H9 (cell line): ENCODE data around the gene FGF16. TPM values are rescaled to one million over a fixed set of nuclear protein-coding genes. Genes with fewer than 3 reads are reported as not detected.

Source experiments
- DNase-seq: peaks from one replicate; pipeline ENCODE4 v3.0.0-alpha.2; 2017
- H2AFZ ChIP-seq: one replicate; pipeline ENCODE4 v1.6.1; 2013; ENCODE audit warnings: mild to moderate bottlenecking, low read length, control low read depth, moderate library complexity
- H2AK5ac ChIP-seq: 2 replicates; pipeline ENCODE4 v1.6.1; 2013; ENCODE audit warnings: low read length, control low read depth, mixed read lengths; ENCODE audit not compliant: insufficient read length
- H2BK120ac ChIP-seq: one replicate; pipeline ENCODE4 v1.6.1; 2013; ENCODE audit warnings: low read depth, mild to moderate bottlenecking, low read length, control low read depth, inconsistent platforms; ENCODE audit not compliant: poor library complexity, severe bottlenecking
- H2BK12ac ChIP-seq: 2 replicates; pipeline ENCODE4 v1.6.1; 2013; ENCODE audit warnings: low read length, control low read depth, mixed read lengths, low read depth; ENCODE audit not compliant: insufficient read length
- H2BK15ac ChIP-seq: 2 replicates; pipeline ENCODE4 v1.6.1; 2013; ENCODE audit warnings: low read depth, low read length, control low read depth
- H2BK20ac ChIP-seq: one replicate; pipeline ENCODE4 v1.6.1; 2013; ENCODE audit warnings: low read depth, mild to moderate bottlenecking, low read length, control low read depth, inconsistent platforms; ENCODE audit not compliant: poor library complexity, severe bottlenecking
- H2BK5ac ChIP-seq: 2 replicates; pipeline ENCODE4 v1.6.1; 2013; ENCODE audit warnings: low read length, control low read depth, mixed read lengths; ENCODE audit not compliant: insufficient read length
- H3K14ac ChIP-seq: 2 replicates; pipeline ENCODE4 v1.6.1; 2013; ENCODE audit warnings: low read length, control low read depth; ENCODE audit not compliant: insufficient read depth
- H3K18ac ChIP-seq: 2 replicates; pipeline ENCODE4 v1.6.1; 2013; ENCODE audit warnings: low read depth, mild to moderate bottlenecking, mixed read lengths, low read length, control low read depth; ENCODE audit not compliant: insufficient read length
- H3K23ac ChIP-seq: 2 replicates; pipeline ENCODE4 v1.6.1; 2013; ENCODE audit warnings: low read length, control low read depth, mixed read lengths, low read depth; ENCODE audit not compliant: insufficient read length
- H3K23me2 ChIP-seq: 2 replicates; pipeline ENCODE4 v1.6.1; 2013; ENCODE audit warnings: low read depth, mild to moderate bottlenecking, mixed read lengths, low read length, control low read depth; ENCODE audit not compliant: insufficient read length, poor library complexity, severe bottlenecking
- H3K27ac ChIP-seq: 2 replicates; pipeline ENCODE4 v1.5.1; 2013; ENCODE audit warnings: low read length, control low read depth, mixed read lengths, low read depth; ENCODE audit not compliant: insufficient read length
- H3K27me3 ChIP-seq: 2 replicates; pipeline ENCODE4 v1.6.1; 2013; ENCODE audit warnings: low read length, control low read depth, inconsistent platforms; ENCODE audit not compliant: insufficient read depth
- H3K4ac ChIP-seq: 2 replicates; pipeline ENCODE4 v1.6.1; 2013; ENCODE audit warnings: low read depth, mild to moderate bottlenecking, control low read depth, inconsistent platforms, low read length, moderate library complexity
- H3K4me1 ChIP-seq: 2 replicates; pipeline ENCODE4 v1.6.1; 2013; ENCODE audit warnings: low read length, control low read depth, inconsistent platforms; ENCODE audit not compliant: insufficient read depth
- H3K4me2 ChIP-seq: 2 replicates; pipeline ENCODE4 v1.6.1; 2013; ENCODE audit warnings: low read length, control low read depth, mixed read lengths; ENCODE audit not compliant: insufficient read length, insufficient read depth
- H3K56ac ChIP-seq: 2 replicates; pipeline ENCODE4 v1.6.1; 2013; ENCODE audit warnings: low read depth, mild to moderate bottlenecking, mixed read lengths, low read length, control low read depth; ENCODE audit not compliant: insufficient read length
- H3K79me1 ChIP-seq: 2 replicates; pipeline ENCODE4 v1.6.1; 2013; ENCODE audit warnings: low read depth, mild to moderate bottlenecking, moderate library complexity, low read length, control low read depth, inconsistent platforms; ENCODE audit not compliant: insufficient read depth, poor library complexity, severe bottlenecking
- H3K79me2 ChIP-seq: 2 replicates; pipeline ENCODE4 v1.6.1; 2013; ENCODE audit warnings: low read length, control low read depth, inconsistent platforms; ENCODE audit not compliant: insufficient read depth
- H3K9ac ChIP-seq: 2 replicates; pipeline ENCODE4 v1.6.1; 2013; ENCODE audit warnings: low read length, control low read depth, mixed read lengths; ENCODE audit not compliant: insufficient read length; ENCODE audit errors: extremely low read depth
- H3K9me3 ChIP-seq: one replicate; pipeline ENCODE4 v1.6.1; 2013; ENCODE audit warnings: low read depth, low read length, inconsistent platforms; ENCODE audit not compliant: control insufficient read depth
- H3T11ph ChIP-seq: one replicate; pipeline ENCODE4 v1.6.1; 2013; ENCODE audit warnings: mild to moderate bottlenecking, low read length, control low read depth, inconsistent platforms
- H4K20me1 ChIP-seq: one replicate; pipeline ENCODE4 v1.6.1; 2013; ENCODE audit not compliant: control insufficient read depth, insufficient read length, insufficient read depth
- H4K5ac ChIP-seq: 2 replicates; pipeline ENCODE4 v1.6.1; 2013; ENCODE audit warnings: low read depth, mild to moderate bottlenecking, mixed read lengths, low read length, control low read depth; ENCODE audit not compliant: insufficient read length
- H4K8ac ChIP-seq: replicated peaks from 2 replicates; pipeline ENCODE4 v1.6.1; 2013; ENCODE audit warnings: low read length, control low read depth, mixed read lengths, low read depth; ENCODE audit not compliant: insufficient read length
- H4K91ac ChIP-seq: 2 replicates; pipeline ENCODE4 v1.6.1; 2013; ENCODE audit warnings: low read depth, mild to moderate bottlenecking, moderate library complexity, mixed read lengths, low read length, control low read depth; ENCODE audit not compliant: insufficient read length
- H3K27ac Mint-ChIP-seq, 3 experiments: 2 replicates in 2 of 3; 3 replicates in 1 of 3; pipeline ENCODE4 v1.8.0; 2020 to 2021; ENCODE audit warnings: mixed read lengths in 3 of 3, mild to moderate bottlenecking in 1 of 3, moderate library complexity in 1 of 3
- H3K27me3 Mint-ChIP-seq: 2 replicates; pipeline ENCODE4 v1.8.0; 2021; ENCODE audit warnings: low read depth, mild to moderate bottlenecking, moderate library complexity, mixed read lengths
- H3K36me3 Mint-ChIP-seq, 3 experiments: 2 replicates in 2 of 3; 3 replicates in 1 of 3; pipeline ENCODE4 v1.8.0; 2020 to 2021; ENCODE audit warnings: low read depth in 3 of 3, mixed read lengths in 3 of 3; ENCODE audit not compliant: insufficient read depth in 1 of 3
- H3K4me1 Mint-ChIP-seq, 2 experiments: 2 replicates each; pipeline ENCODE4 v1.8.0; 2020; ENCODE audit warnings: mixed read lengths in 2 of 2
- H3K4me3 Mint-ChIP-seq, 2 experiments: 2 replicates in 1 of 2; 3 replicates in 1 of 2; pipeline ENCODE4 v1.8.0; 2020 to 2021; ENCODE audit warnings: mild to moderate bottlenecking in 2 of 2, mixed read lengths in 2 of 2, moderate library complexity in 1 of 2
- H3K9me3 Mint-ChIP-seq, 2 experiments: 2 replicates in 1 of 2; 3 replicates in 1 of 2; pipeline ENCODE4 v1.8.0; 2020; ENCODE audit warnings: mild to moderate bottlenecking in 2 of 2, mixed read lengths in 2 of 2, moderate library complexity in 1 of 2
- CTCF ChIP-seq: fragments of 200-600 bp; sonication (generic); conservative IDR thresholded peaks from 3 replicates; pipeline ENCODE4 v1.8.0; 2021; ENCODE audit warnings: antibody characterized with exemption, mild to moderate bottlenecking
- WGBS: extraction: QIAGEN DNeasy Blood & Tissue Kit; methylation state at CpG from one replicate; pipeline ENCODE4 v1.1.7; 2013; ENCODE audit warnings: missing lambda C conversion rate, low lambda C conversion rate, mixed read lengths; ENCODE audit not compliant: insufficient read length; ENCODE audit errors: extremely low coverage; 5-methylcytosine and 5-hydroxymethylcytosine counted together
- total RNA-seq: library from RNA; stranded (reverse); gene quantifications from 2 replicates; pipeline ENCODE4 v1.2.1, GENCODE V29; 2021

Gene FGF16
- total RNA-seq, 1 experiment from 2014 or later = 2.8 TPM

GRCh38 chrX:77502951-77503525 is 55.8 kb downstream of the FGF16 start:
- H2AK5ac ChIP-seq = no peak overlapping the region
- H2BK20ac ChIP-seq = no peak overlapping the region
- no peak overlapping the region for H3T11ph ChIP-seq
- no peak overlapping the region for H2BK12ac ChIP-seq
- no peak overlapping the region; a peak in 1 of 7 replicates for H3K27ac Mint-ChIP-seq
- no peak overlapping the region for H3K23ac ChIP-seq
- peaks cover 2% of the 10 kb centered on the region for H3K27me3 Mint-ChIP-seq
- no peak overlapping the region for H3K4me3 Mint-ChIP-seq
- H2AFZ ChIP-seq = no peak overlapping the region
- no peak overlapping the region for H3K56ac ChIP-seq
- H4K20me1 ChIP-seq = no peaks in the 10 kb centered on the region
- no peak overlapping the region for H3K4me2 ChIP-seq
- H3K4me1 Mint-ChIP-seq = peaks cover 4 to 12% of the 10 kb centered on the region in 2 experiments
- no peaks in the 10 kb centered on the region for H3K23me2 ChIP-seq
- no peak overlapping the region for H2BK5ac ChIP-seq
- peaks cover 0 to 13% (median 5%) of the 10 kb centered on the region in 3 experiments; a peak in 4 of 7 replicates for H3K36me3 Mint-ChIP-seq
- H3K14ac ChIP-seq = no peak overlapping the region
- no peak overlapping the region for H3K9ac ChIP-seq
- peaks cover 6% of the 10 kb centered on the region for H3K9me3 ChIP-seq
- DNase-seq = no peak
- no CpG with 5 or more reads among the region's 2 CpGs for WGBS
- H4K8ac ChIP-seq = no peak overlapping the region
- no peak overlapping the region for H2BK15ac ChIP-seq
- H3K4ac ChIP-seq = no peak overlapping the region
- H3K79me1 ChIP-seq = no peaks in the 10 kb centered on the region
- H2BK120ac ChIP-seq = no peak overlapping the region
- H3K9me3 Mint-ChIP-seq = peaks cover 42 to 44% of the 10 kb centered on the region in 2 experiments
- H3K27me3 ChIP-seq = no peaks in the 10 kb centered on the region
- no peaks in the 10 kb centered on the region for H3K79me2 ChIP-seq
- no peak overlapping the region for H4K5ac ChIP-seq
- H3K4me1 ChIP-seq = no peaks in the 10 kb centered on the region; the same call in 1 of the 2 replicates
- no peak overlapping the region for H3K27ac ChIP-seq
- TF ChIP-seq CTCF = no peak
- no peak overlapping the region for H3K18ac ChIP-seq
- H4K91ac ChIP-seq = no peak overlapping the region
